ENCODE data around the gene PTGS1.
A peak's percentile ranks its signal among the peaks of the same experiment; 100 is the strongest.
"Not testable (repeated sequence)": the region's sequence is repeated elsewhere in the genome, so short reads cannot be mapped to it uniquely, and the experiment has no call there.

PTGS1 gene

GRCh38 chr9:122392714-122393113 lies 21.9 kb downstream of the PTGS1 start:
- Histone ChIP-seq H3K36me3 (ENCODE audit: insufficient read depth, low read length) (no peaks in the 10 kb centered on the region), H3K9me3 (ENCODE audit: control insufficient read depth, insufficient read depth, low read length) (no peaks in the 10 kb centered on the region), H3K9ac (ENCODE audit: low read depth, low read length) (no peak overlapping the region), H3K4me1 (ENCODE audit: insufficient read depth, low read length) (no peaks in the 10 kb centered on the region)

DNA sequence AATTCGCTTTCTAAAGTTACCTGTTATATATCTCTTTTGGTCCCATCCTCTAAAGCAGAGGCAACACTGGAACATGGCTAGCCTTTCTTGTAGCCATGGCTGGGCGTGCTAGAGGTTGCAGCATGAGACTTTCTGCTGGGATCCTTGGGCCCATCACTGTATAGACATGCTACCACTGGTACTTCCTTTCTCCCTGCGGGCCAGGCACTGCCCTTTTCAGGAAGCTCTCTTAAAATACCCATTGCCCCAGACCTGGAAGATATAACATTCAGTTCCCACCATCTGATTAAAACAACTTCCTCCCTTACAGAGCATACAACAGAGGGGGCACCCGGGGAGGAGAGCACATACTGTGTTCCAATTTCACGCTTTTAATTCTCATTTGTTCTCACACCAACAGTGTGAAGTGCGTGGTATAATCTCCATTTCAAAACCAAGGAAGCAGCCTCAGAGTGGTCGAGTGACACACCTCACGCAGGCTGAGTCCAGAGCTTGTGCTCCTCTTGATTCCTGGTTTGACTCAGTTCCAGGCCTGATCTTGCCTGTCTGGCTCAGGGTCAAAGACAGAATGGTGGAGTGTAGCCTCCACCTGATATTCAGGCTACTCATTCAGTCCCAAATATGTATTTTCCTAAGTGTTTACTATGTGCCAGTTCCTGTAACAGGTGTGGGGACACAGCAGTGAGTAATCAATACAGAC lies 22.6 kb downstream of the PTGS1 start:
- H3K4me1 ChIP-seq (ENCODE audit: insufficient read depth, low read length) = no peaks in the 10 kb centered on the region
- no peak overlapping the region for H3K9ac ChIP-seq (ENCODE audit: low read depth, low read length)
- H3K9me3 ChIP-seq (ENCODE audit: control insufficient read depth, insufficient read depth, low read length) = no peaks in the 10 kb centered on the region

DNA sequence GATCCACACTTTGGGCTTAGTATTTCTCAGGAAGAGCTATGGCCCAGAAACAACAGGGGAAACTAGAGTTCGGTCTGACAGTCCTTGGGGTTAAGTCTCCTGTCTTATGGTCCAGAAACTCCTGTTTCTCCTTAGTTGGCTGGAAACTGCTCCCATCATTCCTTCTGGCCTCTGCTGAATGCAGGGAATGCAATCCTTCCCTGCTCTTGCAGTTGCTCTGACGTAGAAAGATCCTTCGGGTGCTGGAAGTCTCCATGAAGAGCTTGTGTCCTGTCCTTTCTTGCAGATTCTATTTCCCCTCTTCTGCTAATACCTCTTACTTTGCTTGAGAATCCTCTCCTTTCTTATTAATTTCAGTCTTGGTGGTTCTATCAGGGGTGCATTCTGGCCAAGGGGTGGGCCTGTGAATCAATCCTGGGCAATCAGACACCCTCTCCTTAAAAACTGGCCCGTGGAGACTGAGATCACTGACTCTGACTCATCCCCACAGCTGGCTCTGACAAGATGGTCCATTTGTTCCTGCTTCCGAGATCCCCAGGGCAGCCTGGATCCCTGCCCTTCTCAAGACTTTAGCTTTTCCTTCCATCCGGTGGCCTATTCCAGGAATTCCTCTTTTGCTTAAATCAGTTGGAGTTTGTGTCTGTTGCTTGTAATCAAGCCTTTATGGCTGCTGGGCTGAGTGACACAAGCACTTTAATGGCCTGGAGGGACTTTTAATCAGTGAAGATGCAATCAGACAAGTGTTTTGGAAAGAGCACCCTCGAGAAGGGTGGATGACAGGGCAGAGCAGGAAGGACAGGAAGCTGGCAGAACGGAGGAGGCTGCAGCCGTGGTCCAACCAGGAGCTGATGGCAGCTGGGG lies 23.7 kb downstream of the PTGS1 start:
- H3K4me1 ChIP-seq (ENCODE audit: insufficient read depth, low read length) = no peaks in the 10 kb centered on the region
- H3K36me3 ChIP-seq (ENCODE audit: insufficient read depth, low read length) = no peaks in the 10 kb centered on the region
- H3K9ac ChIP-seq (ENCODE audit: low read depth, low read length) = no peak overlapping the region
- no peaks in the 10 kb centered on the region for H3K9me3 ChIP-seq (ENCODE audit: control insufficient read depth, insufficient read depth, low read length)

More for the DNA sequence above, 22.6 kb downstream of the PTGS1 start:
- no peaks in the 10 kb centered on the region for H3K36me3 ChIP-seq (ENCODE audit: insufficient read depth, low read length)

GRCh38 chr9:122396614-122397148 lies 25.9 kb downstream of the PTGS1 start:
- Histone ChIP-seq H3K9me3 (ENCODE audit: control insufficient read depth, insufficient read depth, low read length) (no peaks in the 10 kb centered on the region), H3K36me3 (ENCODE audit: insufficient read depth, low read length) (no peaks in the 10 kb centered on the region), H3K4me1 (ENCODE audit: insufficient read depth, low read length) (no peaks in the 10 kb centered on the region), H3K9ac (ENCODE audit: low read depth, low read length) (no peak overlapping the region)

GRCh38 chr9:122397749-122398148 lies 26.9 kb downstream of the PTGS1 start:
- no peaks in the 10 kb centered on the region for H3K36me3 ChIP-seq (ENCODE audit: insufficient read depth, low read length)
- H3K4me1 ChIP-seq (ENCODE audit: insufficient read depth, low read length) = no peaks in the 10 kb centered on the region
- no peaks in the 10 kb centered on the region for H3K9me3 ChIP-seq (ENCODE audit: control insufficient read depth, insufficient read depth, low read length)
- no peak overlapping the region for H3K9ac ChIP-seq (ENCODE audit: low read depth, low read length)

DNA sequence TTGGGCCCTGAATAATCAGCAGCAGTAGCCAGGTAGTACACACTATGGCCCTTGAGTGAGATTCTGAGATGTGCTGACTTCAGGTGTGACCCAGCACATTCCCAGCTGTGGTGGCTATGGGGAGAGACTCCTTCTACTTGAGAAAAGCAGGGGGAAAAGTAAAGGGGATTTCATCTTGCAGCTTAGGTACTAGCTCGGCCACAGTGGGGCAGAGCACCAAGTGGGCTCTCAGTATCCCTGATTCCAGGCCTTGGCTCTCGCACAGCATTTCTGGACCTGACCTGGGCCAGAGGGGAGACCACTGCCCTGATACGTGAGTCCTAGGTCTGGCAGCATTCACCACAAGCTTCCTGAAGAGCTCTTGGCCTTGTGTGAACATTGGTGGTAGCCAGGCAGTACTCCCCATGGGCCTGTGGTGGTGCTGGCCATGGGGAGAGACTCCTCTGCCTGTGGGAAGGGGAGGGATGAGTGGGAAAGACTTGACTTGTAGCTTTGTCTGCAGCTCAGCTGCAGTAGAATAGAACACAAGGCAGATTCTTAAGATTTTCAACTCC lies 27.6 kb downstream of the PTGS1 start:
- Histone ChIP-seq H3K9ac (ENCODE audit: low read depth, low read length) (no peak overlapping the region), H3K9me3 (ENCODE audit: control insufficient read depth, insufficient read depth, low read length) (no peaks in the 10 kb centered on the region), H3K4me1 (ENCODE audit: insufficient read depth, low read length) (no peaks in the 10 kb centered on the region), H3K36me3 (ENCODE audit: insufficient read depth, low read length) (no peaks in the 10 kb centered on the region)

DNA sequence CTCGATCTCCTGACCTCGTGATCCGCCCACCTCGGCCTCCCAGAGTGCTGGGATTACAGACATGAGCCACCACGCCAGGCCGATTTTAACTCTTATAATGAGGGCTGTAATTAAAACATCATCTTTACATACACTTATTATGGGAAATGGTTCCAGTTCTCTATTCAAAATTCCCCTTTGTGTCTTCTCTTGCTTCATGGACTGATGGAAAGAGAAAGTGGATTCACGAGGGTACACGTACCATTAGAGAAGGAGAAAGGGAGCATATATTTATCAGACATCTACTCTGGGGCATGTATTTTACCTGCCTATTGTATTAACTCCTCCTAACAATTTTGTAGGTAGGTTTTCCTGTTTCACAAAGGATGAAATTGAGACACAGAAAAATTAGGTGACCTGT lies 31.1 kb downstream of the PTGS1 start:
- H3K4me1 ChIP-seq (ENCODE audit: insufficient read depth, low read length) = no peaks in the 10 kb centered on the region
- no peaks in the 10 kb centered on the region; the same call in 1 of the 2 replicates for H3K9me3 ChIP-seq (ENCODE audit: control insufficient read depth, insufficient read depth, low read length)
- H3K36me3 ChIP-seq (ENCODE audit: insufficient read depth, low read length) = no peaks in the 10 kb centered on the region
- H3K9ac ChIP-seq (ENCODE audit: low read depth, low read length) = no peak overlapping the region

GRCh38 chr9:122402403-122402871 lies 31.6 kb downstream of the PTGS1 start:
- Histone ChIP-seq H3K4me1 (ENCODE audit: insufficient read depth, low read length) (no peaks in the 10 kb centered on the region), H3K9me3 (ENCODE audit: control insufficient read depth, insufficient read depth, low read length) (no peaks in the 10 kb centered on the region; the same call in 1 of the 2 replicates), H3K36me3 (ENCODE audit: insufficient read depth, low read length) (no peaks in the 10 kb centered on the region), H3K9ac (ENCODE audit: low read depth, low read length) (no peak overlapping the region)

DNA sequence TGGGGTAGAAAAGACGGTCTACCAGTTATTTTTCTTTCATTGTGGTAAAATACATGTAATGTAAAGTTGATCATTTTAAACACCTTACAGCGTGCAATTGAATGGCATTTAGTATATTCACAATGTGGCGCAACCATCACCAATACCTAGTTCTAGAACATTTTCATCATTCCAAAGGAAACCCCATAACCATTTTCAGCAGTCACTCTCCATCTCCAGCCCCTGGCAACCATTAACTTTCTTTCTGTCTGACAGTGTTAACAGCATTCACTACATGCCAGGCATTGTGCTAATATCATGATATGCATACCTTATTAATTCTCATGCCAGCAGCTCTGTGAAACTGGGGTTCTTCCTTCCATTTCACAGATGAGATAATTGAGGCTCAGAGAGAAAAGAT lies 32.0 kb downstream of the PTGS1 start:
- H3K4me1 ChIP-seq (ENCODE audit: insufficient read depth, low read length) = no peaks in the 10 kb centered on the region
- H3K9ac ChIP-seq (ENCODE audit: low read depth, low read length) = no peak overlapping the region
- no peaks in the 10 kb centered on the region for H3K36me3 ChIP-seq (ENCODE audit: insufficient read depth, low read length)
- H3K9me3 ChIP-seq (ENCODE audit: control insufficient read depth, insufficient read depth, low read length) = no peaks in the 10 kb centered on the region; the same call in 1 of the 2 replicates

DNA sequence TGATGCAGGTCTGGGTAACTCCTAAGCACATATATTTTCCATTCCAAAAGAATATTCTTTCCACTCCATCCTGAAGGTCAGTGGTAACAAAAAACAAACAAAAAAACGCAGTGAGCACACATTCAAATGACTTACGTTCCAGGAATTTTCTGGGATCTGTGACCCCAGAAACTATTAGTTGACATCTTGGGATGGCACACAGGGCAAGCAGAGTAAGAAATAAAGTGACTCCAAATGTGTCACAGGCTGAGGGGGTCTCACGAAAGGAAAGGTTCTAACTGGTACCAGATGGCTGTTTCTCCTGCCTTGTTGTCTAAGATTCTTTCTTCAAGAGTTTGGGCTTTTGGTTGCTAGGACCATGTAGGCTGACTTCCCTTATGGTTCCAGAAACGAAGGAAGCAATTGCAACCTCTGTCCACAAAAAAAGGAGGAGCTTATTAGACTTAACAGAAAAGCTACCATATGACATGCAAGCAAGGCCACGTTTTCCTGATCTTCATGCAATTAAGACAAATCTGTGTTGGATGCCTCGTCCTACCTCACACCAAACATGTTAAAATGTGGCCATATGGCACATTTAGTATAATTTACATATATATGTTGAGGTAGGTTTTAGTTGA lies 32.7 kb downstream of the PTGS1 start:
- Histone ChIP-seq H3K9ac (ENCODE audit: low read depth, low read length) (no peak overlapping the region), H3K9me3 (ENCODE audit: control insufficient read depth, insufficient read depth, low read length) (no peaks in the 10 kb centered on the region; the same call in 1 of the 2 replicates), H3K4me1 (ENCODE audit: insufficient read depth, low read length) (no peaks in the 10 kb centered on the region), H3K36me3 (ENCODE audit: insufficient read depth, low read length) (no peaks in the 10 kb centered on the region)

GRCh38 chr9:122405304-122406069 lies 34.7 kb downstream of the PTGS1 start:
- not testable (repeated sequence) for H3K9me3 ChIP-seq (ENCODE audit: control insufficient read depth, insufficient read depth, low read length); H3K4me1 ChIP-seq (ENCODE audit: insufficient read depth, low read length); H3K36me3 ChIP-seq (ENCODE audit: insufficient read depth, low read length); H3K9ac ChIP-seq (ENCODE audit: low read depth, low read length)

GRCh38 chr9:122406070-122406890 lies 35.5 kb downstream of the PTGS1 start:
- Histone ChIP-seq H3K36me3 (ENCODE audit: insufficient read depth, low read length) (no peaks in the 10 kb centered on the region), H3K4me1 (ENCODE audit: insufficient read depth, low read length) (no peaks in the 10 kb centered on the region), H3K9me3 (ENCODE audit: control insufficient read depth, insufficient read depth, low read length) (no peaks in the 10 kb centered on the region; the same call in 1 of the 2 replicates), H3K9ac (ENCODE audit: low read depth, low read length) (peak overlapping the region; percentile 8; the same call in 1 of the 2 replicates)

- H3K36me3 ChIP-seq (ENCODE audit: insufficient read depth, low read length); H3K4me1 ChIP-seq (ENCODE audit: insufficient read depth, low read length); H3K9me3 ChIP-seq (ENCODE audit: control insufficient read depth, insufficient read depth, low read length); H3K9ac ChIP-seq (ENCODE audit: low read depth, low read length): not testable (repeated sequence)
Measured at GRCh38 chr9:122414108-122414507, 43.3 kb downstream of the PTGS1 start.

Measured in ES-I3 (cell line).